Neural crest cell (in vitro differentiated cells): ENCODE data around the gene LRMDA. TPM values are rescaled to one million over a fixed set of nuclear protein-coding genes. Genes with fewer than 3 reads are reported as not detected.

Experiments
- DNase-seq: peaks from one replicate; pipeline ENCODE4 v3.0.0; 2021; ENCODE audit warnings: low read depth, mixed read lengths, low spot score
- H3K27ac Mint-ChIP-seq: one replicate; pipeline ENCODE4 v1.8.0; 2021; ENCODE audit warnings: mild to moderate bottlenecking, mixed read lengths; ENCODE audit not compliant: unreplicated experiment
- H3K27me3 Mint-ChIP-seq: 2 replicates; pipeline ENCODE4 v1.8.0; 2021; ENCODE audit warnings: low read depth, mild to moderate bottlenecking, mixed read lengths
- H3K36me3 Mint-ChIP-seq: 2 replicates; pipeline ENCODE4 v1.8.0; 2021; ENCODE audit warnings: low read depth, mild to moderate bottlenecking, mixed read lengths
- H3K4me1 Mint-ChIP-seq: 2 replicates; pipeline ENCODE4 v1.8.0; 2021; ENCODE audit warnings: mixed read lengths
- H3K4me3 Mint-ChIP-seq: one replicate; pipeline ENCODE4 v1.8.0; 2021; ENCODE audit warnings: mild to moderate bottlenecking, mixed read lengths
- H3K9me3 Mint-ChIP-seq: 2 replicates; pipeline ENCODE4 v1.8.0; 2021; ENCODE audit warnings: mixed read lengths
- CTCF ChIP-seq: fragments of 200-600 bp; sonication (generic); conservative IDR thresholded peaks from 2 replicates; pipeline ENCODE4 v1.5.0; 2021; ENCODE audit warnings: antibody characterized with exemption, mild to moderate bottlenecking
- total RNA-seq: library from RNA; stranded (reverse); gene quantifications from 2 replicates; pipeline ENCODE4 v1.2.1, GENCODE V29; 2021

LRMDA gene
- total RNA-seq, 1 donor from 2014 or later: 3.1 TPM

GRCh38 chr10:76558996-76559891, 1127.8 kb downstream of the LRMDA start:
- Mint-ChIP-seq H3K27ac (no peak overlapping the region), H3K9me3 (no peaks in the 10 kb centered on the region), H3K27me3 (no peaks in the 10 kb centered on the region), H3K4me1 (peaks cover 15% of the 10 kb centered on the region), H3K36me3 (no peaks in the 10 kb centered on the region), H3K4me3 (no peak overlapping the region)
- DNase-seq: no peak
- no peak for TF ChIP-seq CTCF

GRCh38 chr10:76559892-76560220, 1128.4 kb downstream of the LRMDA start:
- H3K9me3 Mint-ChIP-seq: no peaks in the 10 kb centered on the region
- H3K27ac Mint-ChIP-seq: no peak overlapping the region

GRCh38 chr10:76560338-76560737, 1128.9 kb downstream of the LRMDA start:
- Mint-ChIP-seq H3K9me3 (no peaks in the 10 kb centered on the region), H3K27ac (no peak overlapping the region), H3K27me3 (no peaks in the 10 kb centered on the region), H3K4me3 (no peak overlapping the region), H3K36me3 (no peaks in the 10 kb centered on the region), H3K4me1 (peaks cover 7% of the 10 kb centered on the region)
- DNase-seq: no peak
- no peak for TF ChIP-seq CTCF

More at GRCh38 chr10:76559892-76560220, 1128.4 kb downstream of the LRMDA start:
- no peaks in the 10 kb centered on the region for H3K36me3 Mint-ChIP-seq
- no peak overlapping the region for H3K4me3 Mint-ChIP-seq
- no peak for TF ChIP-seq CTCF
- H3K27me3 Mint-ChIP-seq: no peaks in the 10 kb centered on the region
- DNase-seq: no peak
- H3K4me1 Mint-ChIP-seq: peaks cover 8% of the 10 kb centered on the region

GRCh38 chr10:76563286-76563685, 1131.9 kb downstream of the LRMDA start:
- no peak for TF ChIP-seq CTCF
- DNase-seq: no peak
- peaks cover 4% of the 10 kb centered on the region for H3K9me3 Mint-ChIP-seq
- H3K27ac Mint-ChIP-seq: no peak overlapping the region
- H3K36me3 Mint-ChIP-seq: no peaks in the 10 kb centered on the region
- H3K4me3 Mint-ChIP-seq: no peak overlapping the region
- H3K4me1 Mint-ChIP-seq: peaks cover 13% of the 10 kb centered on the region
- H3K27me3 Mint-ChIP-seq: no peaks in the 10 kb centered on the region

- peaks cover 6% of the 10 kb centered on the region for H3K9me3 Mint-ChIP-seq
- no peak overlapping the region for H3K27ac Mint-ChIP-seq
- peaks cover 6% of the 10 kb centered on the region for H3K4me1 Mint-ChIP-seq
- no peak overlapping the region for H3K4me3 Mint-ChIP-seq
- DNase-seq: no peak
- H3K36me3 Mint-ChIP-seq: peaks cover 3% of the 10 kb centered on the region
- H3K27me3 Mint-ChIP-seq: no peaks in the 10 kb centered on the region
- TF ChIP-seq CTCF: no peak
These were observed 1140.6 kb downstream of the LRMDA start for GRCh38 chr10:76572021-76572420.
